Measurements from ENCODE around the gene CUZD1. TPM values are rescaled to one million over a fixed set of nuclear protein-coding genes. Genes with fewer than 3 reads are reported as not detected.

CUZD1 gene
- total and polyA plus RNA-seq, 9 of the 15 experiments (the other 6 are each of a cell fraction or from before 2014, with no cell fraction given): 0.51 to 1.7 (median 1.1) TPM

DNA sequence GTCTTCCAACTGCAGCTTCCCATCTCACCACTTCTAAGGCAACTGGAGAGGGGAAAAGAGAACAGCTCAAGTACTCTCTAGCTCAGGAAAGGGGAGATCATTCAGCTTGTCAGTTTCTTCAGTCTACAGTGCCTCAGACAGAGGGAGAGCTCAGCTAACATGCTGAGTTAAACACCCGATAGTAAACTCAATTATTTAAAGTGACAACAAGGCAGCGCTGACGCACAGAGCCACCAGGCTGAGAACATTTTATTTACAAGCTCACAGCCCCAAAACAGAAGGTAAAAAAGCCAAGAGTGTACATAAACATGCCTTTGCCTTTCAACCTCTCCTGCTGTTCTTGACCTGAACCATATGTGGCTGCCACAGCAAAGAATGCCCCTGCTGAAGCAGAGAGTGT, 10.1 kb upstream of the CUZD1 start:
- BruUV-seq (replicated peaks): no TSS peak
- Histone ChIP-seq H4K20me1 (replicated peaks; ENCODE audit: control insufficient read depth, insufficient read depth, low read length) (peaks cover 11% of the 10 kb centered on the region), H3K27ac (ENCODE audit: extremely low read depth, low read depth, low read length) (no peak overlapping the region), H3K9me3 (replicated peaks; ENCODE audit: control insufficient read depth, insufficient read depth, low read depth, low read length) (no peaks in the 10 kb centered on the region), H3K4me3 (no peak overlapping the region), H3K9me1 (ENCODE audit: control insufficient read depth, insufficient read depth, low read length) (no peaks in the 10 kb centered on the region), H3K27me3 (ENCODE audit: control insufficient read depth in 2 of 2, insufficient read depth in 2 of 2, low read length in 2 of 2) (no peaks in the 10 kb centered on the region), H2AFZ (ENCODE audit: low read depth, low read length) (no peak overlapping the region), H3K4me2 (ENCODE audit: insufficient read depth, low read length) (no peak overlapping the region), H3K9ac (ENCODE audit: insufficient read depth in 1 of 2, low read depth in 2 of 2, low read length in 2 of 2) (no peak overlapping the region), H3K36me3 (ENCODE audit: control insufficient read depth, insufficient read depth, low read length) (peaks cover 31% of the 10 kb centered on the region; the same call in 2 of the 3 replicates), H3K79me2 (ENCODE audit: control insufficient read depth, insufficient read depth, low read length) (peaks cover 25% of the 10 kb centered on the region), H3K4me1 (replicated peaks in 1 of 2; ENCODE audit: control insufficient read depth in 2 of 2, insufficient read depth in 2 of 2, low read length in 2 of 2) (no peaks in the 10 kb centered on the region; a peak in 1 of 5 replicates)
- in situ Hi-C loops (cut with MboI) (no loop called here), intact Hi-C loops (cut with micrococcal nuclease) (no loop called here)
- ChIA-PET POLR2A (interaction anchor here (0.6 kb wide), 1 partner anchor 11 kb away, joined by 3 read pairs; no protein-coding TSS in a partner anchor), CTCF (ENCODE audit: low intra/inter-chr PET ratio) (no interaction called here)
- TF ChIP-seq, protein P1, sequence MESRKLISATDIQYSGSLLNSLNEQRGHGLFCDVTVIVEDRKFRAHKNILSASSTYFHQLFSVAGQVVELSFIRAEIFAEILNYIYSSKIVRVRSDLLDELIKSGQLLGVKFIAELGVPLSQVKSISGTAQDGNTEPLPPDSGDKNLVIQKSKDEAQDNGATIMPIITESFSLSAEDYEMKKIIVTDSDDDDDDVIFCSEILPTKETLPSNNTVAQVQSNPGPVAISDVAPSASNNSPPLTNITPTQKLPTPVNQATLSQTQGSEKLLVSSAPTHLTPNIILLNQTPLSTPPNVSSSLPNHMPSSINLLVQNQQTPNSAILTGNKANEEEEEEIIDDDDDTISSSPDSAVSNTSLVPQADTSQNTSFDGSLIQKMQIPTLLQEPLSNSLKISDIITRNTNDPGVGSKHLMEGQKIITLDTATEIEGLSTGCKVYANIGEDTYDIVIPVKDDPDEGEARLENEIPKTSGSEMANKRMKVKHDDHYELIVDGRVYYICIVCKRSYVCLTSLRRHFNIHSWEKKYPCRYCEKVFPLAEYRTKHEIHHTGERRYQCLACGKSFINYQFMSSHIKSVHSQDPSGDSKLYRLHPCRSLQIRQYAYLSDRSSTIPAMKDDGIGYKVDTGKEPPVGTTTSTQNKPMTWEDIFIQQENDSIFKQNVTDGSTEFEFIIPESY (CRISPR knock-in tag; IDR thresholded peaks at IDR 0.05): no peak
- TF ChIP-seq, protein P2, sequence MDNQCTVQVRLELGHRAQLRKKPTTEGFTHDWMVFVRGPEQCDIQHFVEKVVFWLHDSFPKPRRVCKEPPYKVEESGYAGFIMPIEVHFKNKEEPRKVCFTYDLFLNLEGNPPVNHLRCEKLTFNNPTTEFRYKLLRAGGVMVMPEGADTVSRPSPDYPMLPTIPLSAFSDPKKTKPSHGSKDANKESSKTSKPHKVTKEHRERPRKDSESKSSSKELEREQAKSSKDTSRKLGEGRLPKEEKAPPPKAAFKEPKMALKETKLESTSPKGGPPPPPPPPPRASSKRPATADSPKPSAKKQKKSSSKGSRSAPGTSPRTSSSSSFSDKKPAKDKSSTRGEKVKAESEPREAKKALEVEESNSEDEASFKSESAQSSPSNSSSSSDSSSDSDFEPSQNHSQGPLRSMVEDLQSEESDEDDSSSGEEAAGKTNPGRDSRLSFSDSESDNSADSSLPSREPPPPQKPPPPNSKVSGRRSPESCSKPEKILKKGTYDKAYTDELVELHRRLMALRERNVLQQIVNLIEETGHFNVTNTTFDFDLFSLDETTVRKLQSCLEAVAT (IDR thresholded peaks at IDR 0.05): no peak
- WGBS (ENCODE audit: insufficient coverage, low coverage, missing lambda C conversion rate): 78% methylated on average over 1 of the region's 3 CpGs
- ATAC-seq (no peak), FAIRE-seq (no peak), DNase-seq (ENCODE audit: extremely low read depth in 1 of 4, low spot score in 3 of 4) (no peak)
